WTC11 (cell line): ENCODE measurements around the gene KRTAP10-10. TPM values are rescaled to one million over a fixed set of nuclear protein-coding genes. Genes with fewer than 3 reads are reported as not detected.

Experiments used
- ATAC-seq: fragments of 200-7000 bp; cut with Tn5 transposase; 2 replicates; pipeline ENCODE4 v1.10.0; 2021; ENCODE audit warnings: mild to moderate bottlenecking, moderate library complexity
- Bru-seq: library from RNA; stranded (reverse); fragments of 400-500 nt; gene quantifications from one replicate; lab custom pipeline; 2021; lab: Mats Ljungman, UMichigan
- CTCF ChIA-PET: fragments of 300-600 bp; sonication (Branson Sonifier 250); formaldehyde crosslinking; loops from one replicate; lab custom pipeline; 2021; ENCODE audit warnings: antibody characterized with exemption; lab: Charles Lee
- POLR2A ChIA-PET: fragments of 350-600 bp; sonication (Branson Sonifier 250); formaldehyde crosslinking; loops from one replicate; lab custom pipeline; 2021; ENCODE audit warnings: antibody characterized with exemption; lab: Charles Lee
- DNase-seq: peaks from one replicate; pipeline ENCODE4 v3.0.0; 2021; ENCODE audit warnings: low spot score
- H3K27ac Mint-ChIP-seq: 2 replicates; pipeline ENCODE4 v1.8.0; 2021; ENCODE audit warnings: mixed read lengths
- H3K27me3 Mint-ChIP-seq: 2 replicates; pipeline ENCODE4 v1.8.0; 2021; ENCODE audit warnings: low read depth, mild to moderate bottlenecking, moderate library complexity, mixed read lengths
- H3K36me3 Mint-ChIP-seq: 2 replicates; pipeline ENCODE4 v1.8.0; 2021; ENCODE audit warnings: mixed read lengths
- H3K4me1 Mint-ChIP-seq: 2 replicates; pipeline ENCODE4 v1.8.0; 2022; ENCODE audit warnings: mixed read lengths
- H3K4me3 Mint-ChIP-seq: 2 replicates; pipeline ENCODE4 v1.8.0; 2021; ENCODE audit warnings: mild to moderate bottlenecking, moderate library complexity, mixed read lengths
- H3K9me3 Mint-ChIP-seq: 2 replicates; pipeline ENCODE4 v1.8.0; 2021; ENCODE audit warnings: mixed read lengths
- AFF4 ChIP-seq: sonication (generic); formaldehyde crosslinking; IDR thresholded peaks from 2 replicates; pipeline ENCODE4 v1.8.1; 2023; ENCODE audit warnings: mild to moderate bottlenecking, missing genetic modification reagents, borderline replicate concordance
- ATF2 ChIP-seq: sonication (generic); formaldehyde crosslinking; IDR thresholded peaks from 2 replicates; pipeline ENCODE4 v1.8.1; 2022; ENCODE audit warnings: low read depth, missing genetic modification reagents, borderline replicate concordance
- E2F1 ChIP-seq: sonication (generic); formaldehyde crosslinking; IDR thresholded peaks from 2 replicates; pipeline ENCODE4 v1.8.0; 2022; ENCODE audit warnings: mild to moderate bottlenecking, missing genetic modification reagents
- GABPB1 ChIP-seq: sonication (generic); formaldehyde crosslinking; IDR thresholded peaks from 2 replicates; pipeline ENCODE4 v1.8.1; 2023; ENCODE audit warnings: mild to moderate bottlenecking, missing genetic modification reagents
- MLX ChIP-seq: sonication (generic); formaldehyde crosslinking; IDR thresholded peaks from 2 replicates; pipeline ENCODE4 v1.8.1; 2023; ENCODE audit warnings: mild to moderate bottlenecking, missing genetic modification reagents, moderate library complexity
- NFYB ChIP-seq: sonication (generic); formaldehyde crosslinking; conservative IDR thresholded peaks from 2 replicates; pipeline ENCODE4 v1.8.0; 2022; ENCODE audit warnings: low read depth, missing genetic modification reagents
- PRDM15 ChIP-seq: sonication (generic); formaldehyde crosslinking; IDR thresholded peaks from 2 replicates; pipeline ENCODE4 v1.8.0; 2022; ENCODE audit warnings: missing genetic modification reagents
- SMAD4 ChIP-seq: sonication (generic); formaldehyde crosslinking; IDR thresholded peaks from 2 replicates; pipeline ENCODE4 v1.8.0; 2022; ENCODE audit warnings: mild to moderate bottlenecking, missing genetic modification reagents
- TCF7 ChIP-seq: sonication (generic); formaldehyde crosslinking; IDR thresholded peaks from 2 replicates; pipeline ENCODE4 v1.8.0; 2022; ENCODE audit warnings: mild to moderate bottlenecking, low read depth, missing genetic modification reagents, moderate library complexity
- TEAD1 ChIP-seq: sonication (generic); formaldehyde crosslinking; IDR thresholded peaks from 2 replicates; pipeline ENCODE4 v1.8.0; 2022; ENCODE audit warnings: mild to moderate bottlenecking, missing genetic modification reagents
- ZNF121 ChIP-seq: sonication (generic); formaldehyde crosslinking; IDR thresholded peaks from 2 replicates; pipeline ENCODE4 v1.8.0; 2023; ENCODE audit warnings: missing genetic modification reagents
- ZNF317 ChIP-seq: sonication (generic); formaldehyde crosslinking; IDR thresholded peaks from 2 replicates; pipeline ENCODE4 v1.8.1; 2023; ENCODE audit warnings: low read depth, mild to moderate bottlenecking, moderate library complexity, missing genetic modification reagents, borderline replicate concordance
- ZNF425 ChIP-seq: fragments of 250-450 bp; sonication (Bioruptor Pico); conservative IDR thresholded peaks from 2 replicates; pipeline ENCODE4 v1.9.0; 2021; ENCODE audit warnings: mild to moderate bottlenecking
- ZNF512 ChIP-seq: sonication (generic); formaldehyde crosslinking; IDR thresholded peaks from 2 replicates; pipeline ENCODE4 v1.8.1; 2022; ENCODE audit warnings: missing genetic modification reagents, borderline replicate concordance
- ZSCAN18 ChIP-seq: fragments of 250-450 bp; sonication (Bioruptor Pico); IDR thresholded peaks from 2 replicates; pipeline ENCODE4 v2.1.2; 2022; ENCODE audit warnings: mild to moderate bottlenecking, moderate library complexity
- long read RNA-seq, 3 experiments: library from RNA in 1 of 3; library from capped mRNA in 1 of 3; library from polyadenylated mRNA in 1 of 3; unstranded in 2 of 3; stranded (forward) in 1 of 3; transcript quantifications; one replicate each; pipeline ENCODE4 v2.0.0, GENCODE V29; 2021
- total RNA-seq: library from RNA; stranded (reverse); gene quantifications from 3 replicates; pipeline ENCODE4 v1.2.3, GENCODE V29; 2021

The KRTAP10-10 gene
- not detected in 3 replicates for total RNA-seq
- not detected for Bru-seq, nascent RNA
- long read RNA-seq, experiment 1, result 0 reads
- long read RNA-seq, experiment 2, result 0 reads
- long read RNA-seq, experiment 3, result 0 reads

- ATAC-seq (no peak), DNase-seq (no peak)
- ChIA-PET CTCF (no interaction called here), POLR2A (no interaction called here)
- H3K27ac Mint-ChIP-seq, result no peak within 1 kb of the TSS; the same call in 1 of the 2 replicates
- H3K9me3 Mint-ChIP-seq, result peaks cover 40% of the 10 kb centered on the region
- TF ChIP-seq GABPB1 (no peak), NFYB (no peak), AFF4 (CRISPR knock-in tag) (no peak), ZNF121 (no peak), TEAD1 (CRISPR knock-in tag) (no peak), MLX (CRISPR knock-in tag) (no peak), ATF2 (CRISPR knock-in tag) (no peak)
- H3K4me3 Mint-ChIP-seq, result no peak within 1 kb of the TSS
- H3K27me3 Mint-ChIP-seq, result peaks cover 4% of the 10 kb centered on the region; the same call in 1 of the 2 replicates
- peaks cover 19% of the 10 kb centered on the region for H3K36me3 Mint-ChIP-seq
- H3K4me1 Mint-ChIP-seq, result peaks cover 6% of the 10 kb centered on the region
These were observed at the start of gene KRTAP10-10 for GRCh38 chr21:44637018-44637850. Gene KRTAP10-10 (plus strand): TSS chr21:44637356. CDS start chr21:44637418, 62 bp downstream.

- ChIA-PET POLR2A (no interaction called here), CTCF (no interaction called here)
- no peak for TF ChIP-seq GABPB1
- TF ChIP-seq ZNF512 (CRISPR knock-in tag), result no peak
- no peak for TF ChIP-seq TCF7
- no peak for TF ChIP-seq ZSCAN18 (CRISPR knock-in tag)
- no peak for TF ChIP-seq SMAD4 (CRISPR knock-in tag)
- TF ChIP-seq E2F1 (CRISPR knock-in tag), result no peak
- no peak for TF ChIP-seq ZNF317 (CRISPR knock-in tag)
- TF ChIP-seq ZNF121, result no peak
- no peak for TF ChIP-seq PRDM15 (CRISPR knock-in tag)
- no peak for TF ChIP-seq ZNF425 (CRISPR knock-in tag)
- H3K27ac Mint-ChIP-seq, result no peak overlapping the region
- H3K9me3 Mint-ChIP-seq, result peaks cover 24% of the 10 kb centered on the region
- peaks cover 13% of the 10 kb centered on the region for H3K4me1 Mint-ChIP-seq
- peaks cover 3% of the 10 kb centered on the region; the same call in 1 of the 2 replicates for H3K27me3 Mint-ChIP-seq
- DNase-seq, result no peak
- ATAC-seq, result no peak
- no peaks in the 10 kb centered on the region for H3K36me3 Mint-ChIP-seq
- H3K4me3 Mint-ChIP-seq, result no peak overlapping the region
These were observed 48.1 kb upstream of the KRTAP10-10 start for GRCh38 chr21:44589094-44589493.
